Dendritic cell treated with granulocyte-macrophage colony-stimulating factor and Interleukin-4, amounts not matched to agents 40 ng/mL and 50 ng/mL, for 4 days (primary cell): Measurements from ENCODE around the gene MCCD1.
"Not testable (repeated sequence)": the region's sequence is repeated elsewhere in the genome, so short reads cannot be mapped to it uniquely, and the experiment has no call there.

Experiments used
- H3K27ac Mint-ChIP-seq: one replicate; pipeline ENCODE4 v1.8.0; 2022; ENCODE audit warnings: mild to moderate bottlenecking, mixed read lengths
- H3K27me3 Mint-ChIP-seq: one replicate; pipeline ENCODE4 v1.8.0; 2022; ENCODE audit warnings: mild to moderate bottlenecking, mixed read lengths
- H3K36me3 Mint-ChIP-seq: one replicate; pipeline ENCODE4 v1.8.0; 2022; ENCODE audit warnings: low read depth, mixed read lengths
- H3K4me1 Mint-ChIP-seq: one replicate; pipeline ENCODE4 v1.8.0; 2022; ENCODE audit warnings: low read depth, mixed read lengths
- H3K4me3 Mint-ChIP-seq: one replicate; pipeline ENCODE4 v1.8.0; 2022; ENCODE audit warnings: mild to moderate bottlenecking, moderate library complexity, mixed read lengths
- H3K9me3 Mint-ChIP-seq: one replicate; pipeline ENCODE4 v1.8.0; 2022; ENCODE audit warnings: mixed read lengths
- intact Hi-C: fragments of 100-400 bp; cut with micrococcal nuclease; formaldehyde crosslinking; loops from one replicate; pipeline ENCODE4 v1.15.0; 2022

MCCD1 gene

DNA sequence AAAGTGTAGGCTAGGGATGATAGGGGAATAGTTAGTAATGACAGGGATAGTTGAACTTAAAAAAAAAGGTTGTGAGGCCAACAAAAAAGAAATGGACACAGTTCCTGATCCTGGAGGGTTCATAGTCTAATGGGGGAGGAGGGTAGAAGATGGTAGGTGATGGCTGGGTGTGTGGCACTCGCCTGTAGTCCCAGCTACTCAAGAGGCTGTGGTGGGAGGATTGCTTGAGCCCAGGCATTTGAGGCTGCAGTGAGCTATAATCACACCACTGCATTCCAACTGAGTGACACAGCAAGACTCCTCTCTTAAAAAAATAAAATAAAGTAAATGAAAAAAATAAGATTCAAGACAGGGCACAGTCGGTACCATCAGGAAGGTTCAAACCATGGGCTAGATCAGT is 33.2 kb upstream of the MCCD1 start:
- Mint-ChIP-seq H3K36me3 (peaks cover 36% of the 10 kb centered on the region), H3K9me3 (no peaks in the 10 kb centered on the region), H3K27ac (peak overlapping the region; percentile 95), H3K27me3 (no peaks in the 10 kb centered on the region), H3K4me3 (peak overlapping the region; percentile 90), H3K4me1 (peaks cover 52% of the 10 kb centered on the region)
- intact Hi-C loops = loop anchor here (2.0 kb wide), 1 partner anchor 51 kb away; the partner anchor contains the start of genes ATP6V1G2 and NFKBIL1

DNA sequence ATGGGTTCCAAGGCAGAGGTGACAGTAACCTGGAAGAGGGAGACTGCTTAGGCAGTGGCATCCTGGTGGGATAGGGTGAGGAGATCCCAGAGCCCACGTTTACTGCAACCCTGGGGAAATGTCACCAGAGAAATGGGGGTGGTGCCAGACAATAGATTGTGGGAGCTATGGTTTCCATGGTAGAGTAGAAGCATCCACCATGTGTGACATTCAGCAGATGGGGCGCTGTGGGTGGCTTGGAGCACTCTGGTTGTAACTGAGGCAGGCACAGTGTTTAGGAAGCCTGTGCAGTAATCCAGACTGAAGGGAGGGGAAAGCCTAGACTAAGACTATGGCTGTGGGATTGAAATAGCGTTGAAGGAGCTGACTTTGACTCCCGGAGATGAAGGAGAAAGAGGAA is 31.9 kb upstream of the MCCD1 start:
- intact Hi-C loops, H3K9me3 Mint-ChIP-seq, H3K27me3 Mint-ChIP-seq: not testable (repeated sequence)
- peaks cover 59% of the 10 kb centered on the region for H3K4me1 Mint-ChIP-seq
- peak overlapping the region; percentile 78 for H3K27ac Mint-ChIP-seq
- H3K4me3 Mint-ChIP-seq = peak overlapping the region; percentile 69
- peaks cover 40% of the 10 kb centered on the region for H3K36me3 Mint-ChIP-seq

DNA sequence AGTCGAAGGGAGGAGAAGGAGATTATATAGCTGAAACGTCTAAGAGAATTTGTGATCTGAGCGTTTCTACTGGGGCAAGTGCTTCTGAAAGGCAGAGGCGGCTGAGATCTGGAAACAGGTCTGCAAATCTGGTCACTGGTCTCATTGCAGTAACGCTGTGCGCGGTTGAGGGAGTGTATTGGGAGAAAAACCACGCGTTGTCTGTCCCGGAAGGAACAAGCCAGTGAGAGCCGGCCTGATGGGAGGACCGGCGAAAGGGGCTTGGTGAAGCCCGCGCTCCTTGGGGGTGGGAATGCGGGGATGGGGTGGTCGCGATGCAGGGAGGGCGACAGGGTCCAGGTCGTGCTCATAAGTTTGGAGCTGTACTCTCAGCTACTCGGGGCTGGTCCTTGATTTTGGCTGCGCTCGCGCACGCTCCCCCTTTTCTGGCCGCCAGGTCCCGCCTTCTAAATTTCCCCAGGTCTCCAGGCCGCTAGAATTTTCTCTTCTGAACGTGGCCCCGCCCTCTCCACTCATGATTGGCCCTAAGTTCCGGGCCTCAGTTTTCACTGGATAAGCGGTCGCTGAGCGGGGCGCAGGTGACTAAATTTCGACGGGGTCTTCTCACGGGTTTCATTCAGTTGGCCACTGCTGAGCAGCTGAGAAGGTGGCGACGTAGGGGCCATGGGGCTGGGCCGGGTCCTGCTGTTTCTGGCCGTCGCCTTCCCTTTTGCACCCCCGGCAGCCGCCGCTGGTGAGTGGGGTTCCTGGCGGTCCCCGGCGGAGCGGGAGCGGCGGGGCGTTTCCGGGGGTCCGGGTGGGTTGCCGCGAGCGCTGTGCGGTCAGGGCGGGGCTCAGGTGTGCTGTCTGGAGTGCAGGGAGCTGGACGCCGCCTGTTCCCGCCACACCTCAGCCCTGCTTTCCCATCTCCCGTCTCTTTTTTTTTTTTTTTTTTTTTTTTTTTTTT is 31.0 kb upstream of the MCCD1 start, which contains the start of gene MICB:
Gene MICB (plus strand): TSS at position 615 of the 946 bp plus-strand sequence. CDS start 49 bp downstream, at position 664.
- peak within 1 kb of the TSS; percentile 78 for H3K27ac Mint-ChIP-seq
- intact Hi-C loops = no loop called here

DNA sequence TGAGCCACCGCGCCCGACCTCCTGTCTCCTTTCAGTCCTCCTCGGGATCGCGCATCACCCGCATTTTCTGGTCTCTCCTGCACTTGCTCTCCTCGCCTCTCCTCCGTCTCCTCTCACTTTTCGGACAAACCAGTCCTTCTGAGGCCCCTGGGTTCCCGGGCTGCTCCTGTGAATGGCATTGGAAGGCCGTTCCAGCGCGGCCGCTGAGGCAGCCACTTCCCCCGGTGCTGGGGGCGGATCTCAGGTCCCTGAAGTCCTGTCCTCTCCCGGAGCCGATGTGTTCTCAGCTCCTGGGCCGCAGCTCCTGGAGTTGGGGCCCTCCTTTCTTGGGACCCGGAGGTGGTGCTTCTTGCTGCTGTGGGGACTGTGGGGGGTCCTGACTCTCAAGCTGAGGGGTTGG is 30.0 kb upstream of the MCCD1 start:
- intact Hi-C loops = no loop called here
- Mint-ChIP-seq H3K4me3 (peak overlapping the region; percentile 69), H3K27me3 (no peaks in the 10 kb centered on the region), H3K4me1 (peaks cover 72% of the 10 kb centered on the region), H3K27ac (peak overlapping the region; percentile 12), H3K36me3 (peaks cover 40% of the 10 kb centered on the region), H3K9me3 (no peaks in the 10 kb centered on the region)

More for the DNA sequence above, 31.0 kb upstream of the MCCD1 start, which contains the start of gene MICB:
- H3K27me3 Mint-ChIP-seq = no peaks in the 10 kb centered on the region
- peaks cover 40% of the 10 kb centered on the region for H3K36me3 Mint-ChIP-seq
- peak within 1 kb of the TSS; percentile 69 for H3K4me3 Mint-ChIP-seq
- H3K9me3 Mint-ChIP-seq = no peaks in the 10 kb centered on the region
- H3K4me1 Mint-ChIP-seq = peaks cover 69% of the 10 kb centered on the region

DNA sequence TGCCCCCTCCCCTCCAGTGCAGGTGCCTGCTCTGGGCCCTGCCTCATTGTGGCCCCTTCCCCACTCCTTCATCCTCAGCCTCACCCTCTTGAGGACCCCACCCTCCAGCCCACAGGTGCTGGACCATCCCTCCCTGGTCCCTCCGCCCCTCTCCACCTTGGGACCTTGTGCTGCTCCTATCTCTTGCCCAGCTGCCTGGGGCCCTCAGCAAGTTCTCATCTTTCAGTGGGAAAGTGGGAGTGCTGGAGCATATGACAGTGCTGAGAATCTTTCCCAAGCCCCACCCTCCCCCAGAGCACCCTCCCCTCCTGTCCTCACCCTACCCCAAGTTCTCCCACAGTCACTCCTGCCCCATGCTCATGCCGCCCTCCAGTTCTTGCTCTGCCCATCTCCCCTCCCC is 29.1 kb upstream of the MCCD1 start:
- intact Hi-C loops, H3K27ac Mint-ChIP-seq, H3K4me3 Mint-ChIP-seq, H3K27me3 Mint-ChIP-seq, H3K9me3 Mint-ChIP-seq: not testable (repeated sequence)
- Mint-ChIP-seq H3K4me1 (peaks cover 71% of the 10 kb centered on the region), H3K36me3 (peaks cover 33% of the 10 kb centered on the region)

DNA sequence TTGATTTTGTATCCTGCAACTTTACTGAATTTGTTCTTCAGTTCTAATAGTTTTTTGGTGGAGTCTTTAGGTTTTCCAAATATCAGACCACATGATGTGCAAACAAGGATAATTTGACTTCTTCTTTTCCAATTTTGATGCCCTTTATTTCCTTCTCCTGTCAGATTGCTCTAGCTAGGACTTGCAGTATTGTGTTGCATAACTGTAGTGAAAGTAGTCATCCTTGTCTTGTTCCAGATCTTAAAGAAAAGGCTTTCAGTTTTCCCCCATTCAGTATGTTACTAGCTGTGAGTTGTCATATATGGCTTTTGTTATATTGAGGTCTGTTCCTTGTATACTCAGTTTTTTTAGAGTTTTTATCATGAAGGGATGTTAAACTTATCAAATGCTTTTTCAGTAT is 26.2 kb upstream of the MCCD1 start:
- Mint-ChIP-seq H3K27me3 (no peaks in the 10 kb centered on the region), H3K36me3 (peaks cover 54% of the 10 kb centered on the region), H3K4me3 (no peak overlapping the region), H3K9me3 (no peaks in the 10 kb centered on the region), H3K27ac (no peak overlapping the region), H3K4me1 (peaks cover 62% of the 10 kb centered on the region)
- intact Hi-C loops = no loop called here

DNA sequence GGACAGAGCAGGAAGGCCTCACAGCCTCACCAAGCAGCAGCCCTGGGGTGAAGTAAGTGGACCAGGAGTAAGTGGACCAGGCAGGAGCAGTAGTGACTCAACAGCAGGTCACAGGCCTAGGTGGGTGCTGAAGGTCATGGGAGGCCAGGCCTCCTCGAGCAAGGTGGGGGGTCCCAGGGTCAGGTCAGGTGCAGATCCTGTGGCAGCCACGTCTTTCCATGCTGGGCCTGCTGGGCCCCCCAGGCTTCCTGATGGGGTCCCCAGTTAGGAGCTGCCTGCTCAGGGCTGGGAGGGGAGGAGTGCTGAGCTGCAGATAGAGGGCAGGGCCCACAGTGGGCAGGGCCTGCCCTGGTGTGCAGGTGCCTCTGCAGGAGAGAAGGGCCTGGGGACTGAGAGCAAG is 19.7 kb upstream of the MCCD1 start:
- H3K27me3 Mint-ChIP-seq, H3K9me3 Mint-ChIP-seq, H3K4me3 Mint-ChIP-seq, intact Hi-C loops: not testable (repeated sequence)
- Mint-ChIP-seq H3K27ac (peak overlapping the region; percentile 17), H3K4me1 (peaks cover 19% of the 10 kb centered on the region), H3K36me3 (peaks cover 70% of the 10 kb centered on the region)

DNA sequence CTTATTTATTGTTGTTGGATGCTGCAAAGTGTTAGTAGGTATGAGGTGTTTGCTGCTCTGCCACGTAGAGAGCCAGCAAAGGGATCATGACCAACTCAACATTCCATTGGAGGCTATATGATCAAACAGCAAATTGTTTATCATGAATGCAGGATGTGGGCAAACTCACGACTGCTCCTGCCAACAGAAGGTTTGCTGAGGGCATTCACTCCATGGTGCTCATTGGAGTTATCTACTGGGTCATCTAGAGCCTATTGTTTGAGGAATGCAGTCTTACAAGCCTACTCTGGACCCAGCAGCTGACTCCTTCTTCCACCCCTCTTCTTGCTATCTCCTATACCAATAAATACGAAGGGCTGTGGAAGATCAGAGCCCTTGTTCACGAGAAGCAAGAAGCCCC is 18.8 kb upstream of the MCCD1 start:
- H3K4me3 Mint-ChIP-seq = no peak overlapping the region
- peaks cover 15% of the 10 kb centered on the region for H3K4me1 Mint-ChIP-seq
- no peak overlapping the region for H3K27ac Mint-ChIP-seq
- H3K9me3 Mint-ChIP-seq = no peaks in the 10 kb centered on the region
- peaks cover 2% of the 10 kb centered on the region for H3K27me3 Mint-ChIP-seq
- intact Hi-C loops = no loop called here
- peaks cover 66% of the 10 kb centered on the region for H3K36me3 Mint-ChIP-seq

DNA sequence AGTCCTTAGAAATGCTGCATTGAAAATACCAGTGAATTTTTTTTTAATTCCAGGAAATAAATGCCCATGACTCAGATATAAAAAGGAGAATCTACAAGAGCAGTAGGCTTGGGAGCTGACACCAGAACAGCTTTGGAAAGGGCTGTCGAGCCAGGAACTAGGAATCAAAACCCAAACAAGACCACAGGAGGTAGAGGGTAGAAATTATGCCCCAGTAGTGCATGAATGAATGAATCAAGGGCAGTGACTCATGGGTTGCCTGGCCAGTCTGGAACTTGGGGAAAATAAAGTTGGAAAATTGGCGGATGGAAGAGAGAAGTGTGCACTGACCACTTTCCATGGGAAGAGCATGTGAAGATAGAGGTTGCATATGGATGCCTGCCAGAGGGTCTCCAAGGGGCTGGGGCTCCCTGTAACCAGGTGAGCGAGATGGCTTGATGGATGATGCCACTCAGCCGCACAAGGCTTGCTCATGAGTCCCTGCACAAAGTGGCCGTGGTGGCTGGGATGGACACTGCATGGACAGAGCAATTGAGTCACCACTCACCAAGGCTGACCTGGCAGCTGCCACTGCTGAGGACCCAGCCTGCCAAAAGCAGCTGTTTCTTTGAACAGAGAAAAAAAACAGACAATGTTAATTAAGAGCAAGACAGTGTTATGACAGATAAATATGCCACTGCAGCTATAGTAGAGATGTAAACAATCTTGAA is 15.2 kb upstream of the MCCD1 start:
- Mint-ChIP-seq H3K4me3 (no peak overlapping the region), H3K27me3 (peaks cover 2% of the 10 kb centered on the region), H3K9me3 (no peaks in the 10 kb centered on the region), H3K27ac (no peak overlapping the region), H3K4me1 (peaks cover 28% of the 10 kb centered on the region), H3K36me3 (peaks cover 30% of the 10 kb centered on the region)
- intact Hi-C loops = no loop called here

DNA sequence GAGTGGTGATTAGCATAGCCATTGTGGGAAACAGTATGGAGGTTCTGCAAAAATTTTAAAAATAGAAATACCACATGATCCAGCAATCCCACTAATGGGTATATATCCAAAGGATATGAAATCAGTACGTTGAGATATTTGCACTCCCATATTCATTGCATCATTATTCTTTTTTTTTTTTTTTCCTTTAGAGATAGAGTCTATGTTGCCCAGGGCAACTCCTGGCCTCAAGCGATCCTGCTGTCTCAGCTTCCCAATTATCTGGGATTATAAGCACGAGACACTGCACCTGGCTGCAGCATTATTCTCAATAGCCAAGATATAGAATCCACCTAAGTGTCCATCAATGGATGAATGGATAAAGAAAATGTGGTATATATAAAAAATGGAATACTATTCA is 6.9 kb upstream of the MCCD1 start:
- intact Hi-C loops = no loop called here
- Mint-ChIP-seq H3K36me3 (no peaks in the 10 kb centered on the region), H3K27ac (no peak overlapping the region), H3K9me3 (no peaks in the 10 kb centered on the region), H3K4me1 (peaks cover 10% of the 10 kb centered on the region), H3K27me3 (peaks cover 11% of the 10 kb centered on the region), H3K4me3 (no peak overlapping the region)

DNA sequence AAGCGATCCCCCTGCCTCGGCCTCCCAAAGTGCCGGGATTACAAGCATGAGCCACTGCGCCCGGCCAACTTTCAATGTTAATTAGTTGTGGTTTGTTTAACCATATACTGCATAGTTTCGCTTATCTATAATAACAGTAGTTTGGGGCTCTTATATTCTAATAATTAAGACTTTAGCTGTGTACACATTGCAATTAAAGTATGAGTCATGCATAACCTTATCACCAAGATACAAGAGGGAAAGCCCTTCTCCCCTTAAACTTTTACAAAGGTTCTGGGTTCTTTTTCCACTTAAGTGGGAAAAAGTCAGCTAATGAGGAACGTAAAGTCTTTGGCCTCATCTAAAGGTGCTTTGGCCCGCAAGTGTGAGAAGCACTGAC is 3.2 kb upstream of the MCCD1 start:
- peaks cover 5% of the 10 kb centered on the region for H3K27me3 Mint-ChIP-seq
- H3K27ac Mint-ChIP-seq = no peak overlapping the region
- no peaks in the 10 kb centered on the region for H3K9me3 Mint-ChIP-seq
- no peak overlapping the region for H3K4me3 Mint-ChIP-seq
- peaks cover 22% of the 10 kb centered on the region for H3K36me3 Mint-ChIP-seq
- peaks cover 11% of the 10 kb centered on the region for H3K4me1 Mint-ChIP-seq
- intact Hi-C loops = no loop called here

DNA sequence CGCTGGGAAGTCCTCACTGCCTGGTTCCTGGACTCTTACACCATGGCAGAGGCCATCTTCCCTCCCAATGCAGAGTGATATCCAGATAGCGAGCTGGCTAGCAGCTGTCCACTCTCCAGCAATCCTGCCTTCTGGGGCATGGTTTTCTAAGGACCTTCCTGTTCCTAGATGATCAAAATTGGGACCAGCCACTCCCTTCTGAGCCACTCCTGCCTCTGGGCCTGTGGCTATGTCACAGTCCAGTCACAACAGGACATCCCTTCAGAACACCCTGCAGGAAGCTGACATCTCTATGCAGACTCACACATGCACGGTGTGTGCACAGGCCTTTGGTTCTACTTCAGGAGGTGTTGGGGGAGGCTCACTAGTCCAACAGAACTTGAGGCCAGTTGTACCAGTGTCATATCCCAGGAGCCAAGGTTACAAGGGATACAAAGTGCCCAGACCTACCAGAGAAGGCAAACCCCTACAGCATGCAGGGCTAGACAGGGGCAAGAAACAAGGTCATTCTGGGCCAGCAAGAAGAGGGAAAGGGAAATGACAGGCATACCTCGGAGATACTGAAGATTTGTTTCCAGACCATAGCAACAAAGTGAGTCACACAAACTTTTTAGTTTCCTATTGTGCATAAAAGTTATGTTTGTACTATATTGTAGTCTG is 2.7 kb upstream of the MCCD1 start:
- Mint-ChIP-seq H3K4me1 (peaks cover 14% of the 10 kb centered on the region), H3K9me3 (no peaks in the 10 kb centered on the region), H3K36me3 (peaks cover 27% of the 10 kb centered on the region), H3K27me3 (peaks cover 3% of the 10 kb centered on the region), H3K27ac (no peak overlapping the region), H3K4me3 (no peak overlapping the region)
- intact Hi-C loops = no loop called here

DNA sequence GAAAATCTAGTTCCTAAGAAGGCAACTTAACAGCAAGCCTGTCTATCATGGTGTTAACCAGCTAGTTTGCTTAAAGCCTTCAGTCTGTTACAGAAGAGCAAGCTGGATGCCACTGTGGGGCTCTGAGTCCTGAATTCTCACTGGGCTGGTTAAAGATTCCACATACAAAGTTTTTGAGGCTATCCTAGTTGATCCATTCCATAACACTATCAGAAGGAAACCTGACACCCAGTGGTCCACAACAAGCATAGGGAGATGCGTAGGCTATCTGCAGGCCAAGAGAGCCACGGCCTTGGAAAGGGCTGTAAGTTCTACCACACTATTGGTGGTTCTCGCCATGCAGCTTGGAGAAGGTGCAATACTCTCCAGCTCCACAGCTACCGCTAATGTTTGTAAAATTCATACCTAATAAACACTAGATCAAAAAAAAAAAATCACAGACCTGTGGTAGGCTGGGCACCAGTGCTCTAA is 420 bp upstream of the MCCD1 start:
- no peak overlapping the region for H3K4me3 Mint-ChIP-seq
- H3K36me3 Mint-ChIP-seq = peaks cover 50% of the 10 kb centered on the region
- intact Hi-C loops = no loop called here
- peaks cover 18% of the 10 kb centered on the region for H3K4me1 Mint-ChIP-seq
- no peak overlapping the region for H3K27ac Mint-ChIP-seq
- no peaks in the 10 kb centered on the region for H3K27me3 Mint-ChIP-seq
- H3K9me3 Mint-ChIP-seq = no peaks in the 10 kb centered on the region
